Measurements from ENCODE around the gene HAGH.

GRCh38 chr16:1815461-1815860 is 11.2 kb downstream of the HAGH start:
- TF ChIP-seq POLR2A (IDR thresholded peaks at IDR 0.05), result no peak
- TF ChIP-seq, protein P1, sequence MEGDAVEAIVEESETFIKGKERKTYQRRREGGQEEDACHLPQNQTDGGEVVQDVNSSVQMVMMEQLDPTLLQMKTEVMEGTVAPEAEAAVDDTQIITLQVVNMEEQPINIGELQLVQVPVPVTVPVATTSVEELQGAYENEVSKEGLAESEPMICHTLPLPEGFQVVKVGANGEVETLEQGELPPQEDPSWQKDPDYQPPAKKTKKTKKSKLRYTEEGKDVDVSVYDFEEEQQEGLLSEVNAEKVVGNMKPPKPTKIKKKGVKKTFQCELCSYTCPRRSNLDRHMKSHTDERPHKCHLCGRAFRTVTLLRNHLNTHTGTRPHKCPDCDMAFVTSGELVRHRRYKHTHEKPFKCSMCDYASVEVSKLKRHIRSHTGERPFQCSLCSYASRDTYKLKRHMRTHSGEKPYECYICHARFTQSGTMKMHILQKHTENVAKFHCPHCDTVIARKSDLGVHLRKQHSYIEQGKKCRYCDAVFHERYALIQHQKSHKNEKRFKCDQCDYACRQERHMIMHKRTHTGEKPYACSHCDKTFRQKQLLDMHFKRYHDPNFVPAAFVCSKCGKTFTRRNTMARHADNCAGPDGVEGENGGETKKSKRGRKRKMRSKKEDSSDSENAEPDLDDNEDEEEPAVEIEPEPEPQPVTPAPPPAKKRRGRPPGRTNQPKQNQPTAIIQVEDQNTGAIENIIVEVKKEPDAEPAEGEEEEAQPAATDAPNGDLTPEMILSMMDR (IDR thresholded peaks at IDR 0.05), result no peak
